Activated T-cell treated with anti-CD3 and anti-CD28 coated beads for 48 hours (primary cell): ENCODE measurements around the gene PLA2G1B.

Experiments used
- DNase-seq: peaks from one replicate; pipeline ENCODE4 v3.0.0-alpha.2; 2020; ENCODE audit warnings: low read depth

PLA2G1B gene

GRCh38 chr12:120327593-120327992, at the start of gene PLA2G1B:
Gene PLA2G1B, minus strand, starts transcription at chr12:120327779. Its CDS starts 26 bp downstream, at chr12:120327753.
- no peak for DNase-seq

DNA sequence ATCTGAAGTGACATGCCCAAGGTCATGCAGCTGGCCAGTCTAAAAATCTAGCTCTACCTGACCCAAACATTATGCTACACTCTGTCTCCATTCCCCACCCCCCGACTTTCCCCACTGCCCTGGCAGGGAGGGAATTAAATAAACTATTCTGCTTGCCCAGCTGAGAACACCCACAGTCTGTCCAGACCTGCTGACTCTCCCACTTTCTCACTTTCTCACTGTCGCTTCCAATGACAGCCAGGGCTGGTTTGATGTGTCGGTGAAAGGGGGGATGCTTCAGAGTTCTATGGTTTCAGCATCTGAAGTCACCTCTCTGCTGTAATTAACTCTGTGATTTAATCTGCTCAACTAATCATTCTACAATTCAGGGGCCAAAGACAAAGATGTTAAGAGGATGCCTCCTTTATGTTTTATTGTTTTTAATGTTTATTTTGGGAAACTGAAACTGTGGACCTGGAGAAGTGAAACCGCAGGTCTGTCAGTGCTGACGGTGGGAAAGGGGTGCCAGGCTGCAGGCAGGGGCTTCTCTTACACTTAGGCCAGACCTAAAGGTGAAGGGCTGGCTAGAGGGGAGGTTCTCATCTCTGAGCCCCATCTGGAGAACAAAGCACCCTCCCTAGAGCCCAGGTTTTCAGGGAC, 49.5 kb upstream of the PLA2G1B start:
- DNase-seq = no peak

DNA sequence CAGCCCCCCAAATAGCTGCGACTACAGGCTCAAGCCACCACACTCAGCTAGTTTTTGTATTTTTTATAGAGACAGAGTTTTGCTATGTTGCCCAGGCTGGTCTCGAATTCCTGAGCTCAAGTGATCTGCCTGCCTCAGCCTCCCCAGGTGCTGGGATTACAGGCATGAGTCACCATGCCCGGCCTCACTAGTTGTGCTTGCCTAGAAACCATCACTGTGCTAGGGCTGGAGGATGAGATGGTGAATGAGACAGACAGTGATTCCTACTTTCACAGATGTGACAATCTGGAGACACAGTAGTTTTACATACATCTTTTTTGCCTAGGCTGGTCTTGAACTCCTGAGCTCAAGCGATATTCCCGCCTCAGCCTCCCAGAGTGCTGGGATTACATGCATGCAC, 48.8 kb upstream of the PLA2G1B start:
- DNase-seq = no peak

GRCh38 chr12:120376009-120376408, 48.4 kb upstream of the PLA2G1B start:
- DNase-seq = no peak

GRCh38 chr12:120373683-120374082, 46.1 kb upstream of the PLA2G1B start:
- no peak for DNase-seq

GRCh38 chr12:120370343-120371243, 43.0 kb upstream of the PLA2G1B start:
- no peak for DNase-seq

DNA sequence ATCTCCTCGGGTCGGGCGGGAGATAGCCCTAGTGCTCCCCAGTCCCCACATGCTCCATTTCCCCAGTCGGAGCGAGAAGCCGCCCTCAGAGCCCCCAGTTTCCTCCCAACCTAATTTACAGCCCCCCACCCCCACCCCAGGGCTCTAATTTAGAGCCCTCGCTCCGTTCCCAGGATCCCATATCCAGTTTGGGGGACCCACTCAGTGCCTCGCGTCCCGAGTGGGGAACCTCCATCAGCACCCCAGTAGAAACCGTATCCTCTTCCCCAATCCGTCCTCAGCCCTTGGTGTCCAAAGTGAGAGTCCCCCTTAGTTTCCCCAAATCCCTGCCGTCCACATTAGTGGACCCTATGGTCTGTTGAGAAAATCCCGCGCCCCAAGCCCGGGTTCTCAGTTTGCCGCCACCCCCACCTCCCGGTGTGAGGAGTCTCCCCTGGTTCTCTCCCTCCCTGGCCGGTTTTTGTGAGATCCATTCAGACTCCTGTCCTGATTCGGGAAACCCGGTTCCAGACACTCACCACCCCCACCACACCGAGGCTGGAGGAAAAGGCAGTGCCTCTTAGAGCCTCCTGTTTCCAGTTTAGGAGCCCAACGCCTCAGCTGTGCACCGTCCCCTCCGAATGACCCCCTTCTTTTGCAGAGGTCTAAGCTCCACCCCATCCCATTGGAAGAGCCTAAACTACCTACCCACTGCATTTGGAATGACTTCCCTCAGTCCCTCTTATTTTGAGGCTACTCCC, 42.2 kb upstream of the PLA2G1B start:
- DNase-seq = no peak

- no peak for DNase-seq
Observed at GRCh38 chr12:120368789-120369602, 41.4 kb upstream of the PLA2G1B start, which contains the start of gene MSI1. Gene MSI1, minus strand, starts transcription at chr12:120369164. Its CDS starts 73 bp downstream, at chr12:120369091.

- DNase-seq = peak; percentile 36
Observed at GRCh38 chr12:120367924-120368788, 40.6 kb upstream of the PLA2G1B start.

DNA sequence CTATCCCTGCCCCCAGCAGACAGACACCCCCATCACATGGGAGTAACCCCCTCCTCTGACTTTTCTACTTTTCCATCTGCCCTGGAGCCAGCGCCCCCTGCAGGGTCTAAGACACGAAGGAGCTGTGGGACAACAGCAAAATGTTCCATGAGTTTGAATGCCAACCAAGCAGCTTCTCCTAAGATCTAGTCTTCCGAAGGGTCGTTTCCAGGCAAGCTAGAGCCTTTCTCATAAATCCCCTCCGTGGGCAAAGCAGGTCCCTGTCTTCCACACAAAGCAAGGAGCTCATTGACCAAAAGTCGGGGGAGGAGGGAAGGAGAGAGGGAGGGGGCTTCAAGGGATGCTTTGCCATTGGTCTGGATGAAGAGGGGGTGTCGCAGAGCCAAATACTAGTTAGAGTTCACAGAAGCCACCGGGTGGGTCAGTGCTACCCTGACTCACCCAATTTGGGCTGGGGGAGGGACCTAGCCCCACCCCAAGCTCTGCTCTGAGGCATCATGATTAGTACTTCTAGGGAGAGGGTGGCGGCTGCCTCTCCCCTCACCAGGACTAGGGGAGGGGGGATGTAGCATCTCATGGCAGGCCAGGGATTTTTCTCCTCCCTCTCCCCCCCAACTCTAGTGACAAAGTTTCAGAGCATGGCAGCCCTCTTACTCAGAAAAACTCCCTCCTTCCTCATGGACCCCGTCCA, 39.8 kb upstream of the PLA2G1B start:
- DNase-seq = no peak

- DNase-seq = no peak
Observed at GRCh38 chr12:120366845-120367232, 39.3 kb upstream of the PLA2G1B start.

DNA sequence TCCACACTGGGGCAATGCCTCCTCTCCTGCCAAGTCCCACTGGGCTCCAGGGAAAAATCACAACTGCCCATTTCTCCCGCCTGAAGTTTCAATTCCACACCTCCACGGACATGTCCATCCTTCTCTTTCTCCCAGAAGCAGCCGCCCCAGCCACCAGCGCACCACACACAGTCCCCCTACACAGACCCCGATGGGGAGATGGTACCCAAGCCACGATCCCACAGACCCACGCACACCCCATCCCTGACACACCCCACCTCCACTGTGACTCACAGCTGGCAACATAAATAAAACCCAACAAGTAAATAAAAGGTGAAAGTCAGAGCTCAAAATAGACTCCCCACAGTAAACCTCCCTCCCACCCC, 38.7 kb upstream of the PLA2G1B start:
- DNase-seq = no peak

DNA sequence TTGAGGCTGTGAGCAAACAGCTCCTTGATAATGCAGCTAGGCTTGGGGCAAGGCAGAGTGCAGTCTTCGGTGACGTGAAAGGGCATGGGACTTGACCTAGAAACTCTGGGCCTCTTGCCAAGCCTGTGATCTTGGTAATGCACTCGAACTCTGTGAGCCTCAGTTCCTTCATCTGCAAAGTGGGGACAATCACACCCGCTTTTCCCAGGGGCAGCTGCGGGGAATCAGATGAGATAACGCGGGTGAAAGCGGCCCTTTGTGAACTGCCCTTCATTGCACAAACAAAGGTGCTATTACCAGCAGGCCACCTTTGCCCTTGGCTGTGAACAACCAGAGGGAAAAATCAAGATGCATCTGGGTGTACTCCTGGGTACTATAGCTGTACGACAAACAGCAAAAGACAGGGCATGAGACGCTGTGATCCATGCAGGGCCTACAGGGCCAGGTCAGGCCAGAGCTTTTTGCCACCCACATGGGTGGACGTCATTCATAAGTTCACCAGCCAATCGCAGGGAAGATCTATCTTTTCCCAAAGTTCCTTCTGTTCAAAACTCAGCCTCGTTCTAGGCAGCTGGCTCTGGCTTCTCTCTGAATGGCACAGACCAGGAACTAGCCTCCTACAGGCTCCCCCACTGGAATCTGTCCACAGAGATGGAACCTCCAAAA, 38.2 kb upstream of the PLA2G1B start:
- no peak for DNase-seq

DNA sequence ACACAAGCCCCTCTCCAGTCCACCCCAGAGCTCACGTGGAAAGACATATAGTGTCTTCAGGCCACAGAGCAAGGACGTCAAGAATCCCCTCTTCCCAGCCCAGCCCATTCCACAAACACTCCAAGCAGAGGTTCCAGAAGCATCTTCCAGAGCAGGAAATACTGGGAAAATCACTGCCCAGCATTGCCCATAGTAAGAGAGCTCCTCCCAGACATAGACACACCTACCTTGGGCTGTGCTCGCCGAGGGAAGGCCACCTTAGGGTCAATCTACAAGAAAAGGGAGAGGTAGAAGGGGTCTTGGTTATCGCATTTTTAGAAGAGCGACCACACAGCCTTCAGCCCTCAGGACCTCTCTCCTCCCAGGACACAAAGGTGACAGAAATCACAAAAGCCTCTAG, 36.9 kb upstream of the PLA2G1B start:
- DNase-seq = no peak

DNA sequence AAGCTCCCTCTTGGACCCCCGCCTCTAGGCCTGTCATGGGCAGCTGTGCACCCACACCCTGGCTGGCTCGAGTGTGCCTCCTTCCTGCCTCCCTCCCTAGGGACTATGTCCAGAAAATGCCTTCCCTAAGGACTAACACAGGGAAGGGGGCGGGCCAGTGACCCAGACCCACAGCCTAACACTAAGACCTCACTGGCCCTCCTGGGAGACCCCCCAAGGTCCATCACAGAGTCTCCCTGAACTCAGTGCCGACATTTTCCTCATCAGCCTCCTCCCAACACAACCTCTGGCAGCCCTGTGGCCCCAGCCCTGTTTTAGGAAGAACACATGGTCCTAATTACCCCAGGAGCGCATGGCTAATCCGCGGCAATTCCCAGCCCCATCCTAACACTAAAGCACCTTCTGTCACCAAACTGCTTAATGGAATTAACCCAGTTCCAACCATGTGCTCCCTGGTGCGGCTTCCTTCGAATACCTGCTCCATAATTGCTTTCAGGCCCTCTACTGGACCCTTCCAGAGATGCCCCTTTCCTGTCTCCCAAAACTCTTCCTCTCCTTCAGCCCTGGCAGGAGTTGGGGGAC, 35.8 kb upstream of the PLA2G1B start:
- DNase-seq = no peak

GRCh38 chr12:120362516-120363273, 35.1 kb upstream of the PLA2G1B start:
- no peak for DNase-seq

DNA sequence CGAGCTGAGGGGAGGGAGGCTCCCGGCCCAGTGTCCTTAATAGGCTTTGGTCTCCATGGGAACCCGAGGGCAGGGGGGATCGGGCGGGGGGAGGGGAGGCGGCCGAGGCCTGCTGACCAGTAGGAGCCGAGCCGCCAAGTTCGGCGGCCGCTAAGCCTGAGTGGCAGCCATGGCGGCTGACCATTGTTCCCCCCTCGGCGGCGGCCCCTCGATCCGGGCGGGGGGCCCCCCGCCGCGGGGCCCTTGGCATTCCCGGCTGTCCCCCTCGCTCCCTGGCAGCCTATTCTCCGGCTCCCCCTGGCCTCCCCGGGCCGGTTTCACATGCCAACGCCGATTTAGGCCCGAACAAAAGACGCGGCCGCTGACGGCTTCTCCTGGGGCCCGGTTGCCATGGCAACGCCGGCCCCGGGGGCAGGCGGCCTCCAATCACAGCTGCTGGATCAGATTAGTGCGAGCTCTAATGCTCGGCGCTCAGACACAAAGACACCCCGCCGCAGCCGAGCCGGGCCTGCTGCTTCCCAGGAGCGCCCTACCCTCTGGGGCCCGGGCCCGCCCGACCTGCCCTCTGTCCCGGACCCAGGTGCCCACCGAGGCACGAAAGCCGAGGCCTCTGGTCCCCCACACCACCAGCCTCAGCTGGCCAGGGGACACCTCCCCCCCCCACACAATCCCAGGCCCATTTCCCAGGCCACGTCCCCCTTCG, 34.1 kb upstream of the PLA2G1B start:
- no peak for DNase-seq

- DNase-seq = no peak
Observed at GRCh38 chr12:120359128-120359527, 31.5 kb upstream of the PLA2G1B start.
